ENCODE measurements around the gene KCNK17.
A peak's percentile ranks its signal among the peaks of the same experiment; 100 is the strongest.

Gene KCNK17

DNA sequence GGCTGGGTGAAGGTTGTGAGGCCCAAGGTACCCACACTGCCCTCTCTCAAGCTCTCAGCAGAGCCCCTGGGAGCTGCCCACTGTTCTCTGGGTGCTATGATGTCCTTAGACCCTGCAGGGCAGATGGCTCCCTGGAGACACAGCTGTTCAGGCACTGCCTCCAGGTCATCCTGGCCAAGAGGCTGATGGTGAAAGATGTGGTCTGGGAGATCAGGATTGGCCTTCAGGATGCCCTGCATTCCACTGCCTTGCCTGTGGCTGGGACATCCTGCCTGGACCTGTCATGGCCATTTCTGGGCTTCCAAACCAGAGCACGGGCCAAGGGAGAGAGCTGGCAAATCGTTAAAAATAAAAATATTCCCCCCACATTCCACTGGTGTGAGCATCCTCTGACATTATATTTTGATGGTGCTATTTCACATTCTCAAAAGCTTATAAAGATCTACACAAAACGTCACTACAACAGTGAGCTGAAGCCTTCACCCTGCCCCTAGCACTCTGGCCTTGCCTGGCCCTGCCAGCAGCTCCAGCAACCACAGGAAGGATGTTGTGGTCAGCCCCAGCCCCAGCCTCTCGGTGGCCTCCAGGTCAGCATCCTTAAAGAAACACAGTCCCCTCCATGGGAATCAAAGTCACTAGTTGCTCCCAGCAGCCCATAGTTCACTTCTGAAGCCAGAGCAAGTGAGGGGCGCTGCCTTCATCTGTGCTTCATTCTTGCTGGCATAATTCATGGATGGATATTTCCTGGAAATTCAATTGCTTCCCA, 21.7 kb upstream of the KCNK17 start:
- no peak for DNase-seq (ENCODE audit: low read depth in 2 of 2)

DNA sequence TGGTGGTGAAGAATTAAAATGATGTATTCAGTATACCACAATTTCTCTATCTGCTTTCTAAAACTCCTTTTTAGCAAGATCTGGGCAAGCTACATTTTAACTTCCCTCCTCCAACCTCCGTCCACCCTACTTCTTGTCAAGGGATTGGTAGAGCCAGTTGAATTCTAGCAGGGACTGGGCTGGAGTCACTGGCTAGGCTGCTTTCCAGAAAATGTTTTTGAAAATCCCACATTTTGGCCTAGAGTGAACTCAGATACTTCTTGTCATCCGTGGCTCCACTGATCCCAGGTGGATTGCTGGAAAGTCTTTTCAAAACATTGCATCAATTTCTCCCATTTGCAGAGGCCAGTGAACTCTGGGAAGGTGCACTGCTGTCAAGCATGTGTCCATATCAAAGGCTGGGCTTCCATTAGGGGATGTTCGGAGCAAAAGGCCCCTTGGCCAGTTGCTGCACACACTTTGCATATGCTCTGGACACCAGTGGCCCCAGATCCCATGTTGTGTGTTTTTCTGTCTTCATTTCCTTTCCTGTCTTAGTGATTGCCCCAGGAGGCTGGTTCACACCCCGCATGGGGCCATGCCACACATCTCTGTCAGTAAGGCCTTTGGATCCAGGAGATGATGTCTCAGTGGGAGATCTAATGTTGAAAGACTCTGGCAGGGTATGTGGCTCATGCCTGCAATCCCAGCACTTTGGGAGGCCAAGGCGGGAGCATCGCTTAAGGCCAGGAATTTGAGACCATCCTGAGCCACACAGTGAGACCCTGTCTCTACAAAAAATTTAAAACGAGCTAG, 19.6 kb upstream of the KCNK17 start:
- DNase-seq (ENCODE audit: low read depth in 2 of 2) = no peak

DNA sequence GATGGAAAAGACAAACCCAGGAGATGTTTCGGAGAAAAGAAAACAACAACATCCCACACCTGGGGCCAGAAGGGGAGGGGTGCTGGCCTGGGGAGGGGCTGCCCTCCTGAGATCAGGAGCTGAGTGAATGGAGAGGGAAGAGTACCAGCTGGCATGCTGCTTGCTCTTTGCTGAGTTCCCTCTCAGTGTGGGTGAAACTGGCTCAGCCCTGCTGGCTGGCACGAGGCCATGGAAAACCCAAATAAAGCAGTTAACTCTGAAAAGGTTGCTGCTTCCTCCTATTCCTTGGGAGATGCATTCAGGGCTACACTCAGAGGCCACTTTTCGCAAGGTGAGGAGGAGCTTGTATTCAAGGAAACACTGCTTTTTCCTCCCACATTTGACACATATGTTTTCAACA, 16.3 kb upstream of the KCNK17 start:
- no peak for DNase-seq (ENCODE audit: low read depth in 2 of 2)

DNA sequence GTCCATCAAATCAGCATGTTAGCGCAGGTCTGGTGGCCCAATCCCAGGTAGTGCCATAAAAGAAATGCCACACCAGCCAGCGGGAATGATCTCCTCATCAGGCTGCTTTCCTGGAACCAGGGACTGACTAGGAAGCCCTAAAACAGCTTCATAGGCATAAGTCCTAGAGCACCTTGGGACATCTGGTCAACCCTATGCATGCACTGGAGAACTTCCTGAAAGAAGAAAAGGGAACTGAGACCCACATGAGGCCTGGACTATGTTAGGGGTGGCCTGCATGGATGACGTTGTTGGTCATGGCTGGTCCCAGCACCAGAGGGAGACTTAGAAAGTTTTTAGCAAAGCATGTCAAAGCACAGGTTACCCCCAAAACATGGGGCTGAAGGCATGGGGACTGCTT, 15.8 kb upstream of the KCNK17 start:
- DNase-seq (ENCODE audit: low read depth in 2 of 2) = no peak

DNA sequence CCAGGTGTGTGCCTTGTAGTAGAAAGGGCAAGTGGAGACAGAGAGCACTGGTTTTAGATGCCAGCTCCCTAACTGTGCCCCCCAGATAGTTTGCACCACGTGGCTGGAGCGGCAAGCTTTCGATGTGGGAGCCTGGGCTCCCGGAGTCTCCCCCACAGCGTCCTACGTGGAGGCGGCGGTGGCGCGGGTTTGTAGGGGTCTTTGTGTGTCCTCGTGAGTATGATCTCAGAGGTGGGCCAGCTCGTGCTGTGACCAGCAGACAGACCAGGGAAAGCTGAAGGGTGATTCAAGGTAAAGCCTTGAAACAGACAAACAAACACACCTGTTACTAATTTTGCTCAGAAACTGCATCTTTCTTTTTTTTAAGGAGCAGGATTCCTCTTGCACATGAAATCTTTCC, 13.8 kb upstream of the KCNK17 start:
- no peak for DNase-seq (ENCODE audit: low read depth in 2 of 2)

DNA sequence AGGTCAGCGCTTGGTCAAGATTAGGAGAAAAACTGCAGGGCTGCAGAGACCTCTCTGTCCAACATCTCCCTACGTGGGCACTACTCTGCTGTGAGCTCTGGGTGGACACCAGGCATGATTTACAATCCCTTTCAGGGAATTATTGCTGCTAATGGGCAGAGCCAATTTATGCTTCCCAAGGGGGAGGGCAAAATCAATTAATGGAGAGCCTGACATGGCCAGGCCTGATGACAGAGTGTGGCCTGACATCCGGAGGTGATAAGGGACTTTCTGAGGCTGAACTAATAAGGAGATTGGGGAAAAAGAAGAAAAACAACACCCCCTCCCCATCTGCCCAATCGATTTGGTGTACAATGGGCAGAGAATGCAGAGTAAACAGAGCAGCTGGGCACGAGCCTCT, 13.3 kb upstream of the KCNK17 start:
- no peak for DNase-seq (ENCODE audit: low read depth in 2 of 2)

DNA sequence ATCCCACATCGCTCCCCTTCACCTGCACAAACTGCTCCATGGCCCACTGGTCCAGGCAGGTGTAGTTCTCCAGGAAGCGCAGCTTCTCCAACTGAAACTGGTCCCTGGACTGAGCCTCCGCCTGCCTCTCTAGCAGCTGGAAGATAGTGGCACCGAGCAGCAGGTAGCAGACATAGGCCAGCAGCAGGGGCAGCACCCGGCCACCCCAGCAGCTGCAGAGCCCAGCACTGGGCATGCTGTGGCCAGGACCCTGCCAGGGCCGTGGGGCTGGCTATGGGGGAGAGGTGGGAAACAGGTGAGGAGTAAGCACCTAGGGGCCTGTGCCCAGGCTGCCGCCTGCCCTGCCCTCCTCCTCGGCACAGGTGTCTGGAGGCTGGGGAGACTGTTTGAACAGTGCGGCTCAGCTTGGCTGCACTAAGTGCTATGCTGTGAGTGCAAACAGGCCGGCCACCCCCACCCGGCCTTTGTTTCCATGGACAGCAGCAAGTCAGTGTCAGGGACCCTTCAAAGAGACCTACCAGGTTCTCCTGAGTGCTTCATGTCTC, 8.2 kb upstream of the KCNK17 start, which contains the start of gene KCNK16:
Gene KCNK16, minus strand, starts transcription at position 397 of the 545 bp plus-strand sequence. Its CDS starts 162 bp downstream, at position 235.
- DNase-seq (ENCODE audit: low read depth in 2 of 2) = no peak

DNA sequence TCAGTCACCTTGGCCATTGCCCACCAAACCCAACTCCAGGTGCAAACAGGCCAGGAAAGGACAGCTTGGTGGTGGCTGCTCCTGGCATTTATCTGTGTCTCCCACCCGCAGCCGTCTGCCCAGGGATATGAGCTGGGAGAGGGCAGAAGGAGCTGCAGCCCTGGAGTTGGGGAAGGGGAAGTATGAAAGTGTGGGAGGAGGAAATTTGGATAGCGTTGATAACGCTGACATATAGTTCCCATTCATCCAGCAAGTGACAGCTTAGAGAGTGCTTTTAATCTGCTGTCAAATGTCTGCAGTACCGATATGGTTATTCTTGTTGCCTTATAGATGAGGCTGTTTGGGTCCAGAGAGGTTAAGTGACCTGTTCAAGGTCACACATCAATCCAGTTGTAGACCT, 7.5 kb upstream of the KCNK17 start:
- DNase-seq (ENCODE audit: low read depth in 2 of 2) = no peak

DNA sequence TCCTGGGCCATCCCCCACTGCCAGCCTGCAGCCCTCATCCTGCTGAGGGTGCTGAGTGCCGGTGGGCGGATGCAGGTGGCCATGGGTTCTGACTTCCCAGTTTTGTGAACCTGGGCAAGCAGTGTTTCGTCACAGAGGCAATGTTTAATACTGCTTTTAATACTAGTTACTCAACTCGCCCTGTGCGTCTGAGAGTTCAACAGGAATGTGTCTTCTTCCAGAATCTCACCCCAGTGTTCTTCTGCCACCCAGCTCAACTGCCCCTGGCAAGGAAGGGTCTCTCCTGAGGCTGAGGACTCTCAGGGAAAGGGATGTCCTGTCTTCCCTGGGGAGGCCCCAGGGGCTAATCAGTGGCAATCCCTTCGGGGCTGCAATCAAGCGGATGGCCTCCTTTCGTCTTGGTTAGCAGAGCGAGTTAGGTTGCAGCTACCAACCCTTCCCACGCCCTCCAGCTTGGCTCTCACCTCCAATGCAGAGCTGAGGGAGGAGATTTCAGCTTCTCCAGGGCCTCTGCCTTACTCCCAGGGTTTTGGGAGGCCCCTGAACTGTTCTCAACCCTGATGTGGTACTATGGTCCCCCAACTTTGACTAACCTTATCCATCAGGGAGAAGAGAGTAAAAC, 6.3 kb upstream of the KCNK17 start:
- DNase-seq (ENCODE audit: low read depth in 2 of 2) = no peak

DNA sequence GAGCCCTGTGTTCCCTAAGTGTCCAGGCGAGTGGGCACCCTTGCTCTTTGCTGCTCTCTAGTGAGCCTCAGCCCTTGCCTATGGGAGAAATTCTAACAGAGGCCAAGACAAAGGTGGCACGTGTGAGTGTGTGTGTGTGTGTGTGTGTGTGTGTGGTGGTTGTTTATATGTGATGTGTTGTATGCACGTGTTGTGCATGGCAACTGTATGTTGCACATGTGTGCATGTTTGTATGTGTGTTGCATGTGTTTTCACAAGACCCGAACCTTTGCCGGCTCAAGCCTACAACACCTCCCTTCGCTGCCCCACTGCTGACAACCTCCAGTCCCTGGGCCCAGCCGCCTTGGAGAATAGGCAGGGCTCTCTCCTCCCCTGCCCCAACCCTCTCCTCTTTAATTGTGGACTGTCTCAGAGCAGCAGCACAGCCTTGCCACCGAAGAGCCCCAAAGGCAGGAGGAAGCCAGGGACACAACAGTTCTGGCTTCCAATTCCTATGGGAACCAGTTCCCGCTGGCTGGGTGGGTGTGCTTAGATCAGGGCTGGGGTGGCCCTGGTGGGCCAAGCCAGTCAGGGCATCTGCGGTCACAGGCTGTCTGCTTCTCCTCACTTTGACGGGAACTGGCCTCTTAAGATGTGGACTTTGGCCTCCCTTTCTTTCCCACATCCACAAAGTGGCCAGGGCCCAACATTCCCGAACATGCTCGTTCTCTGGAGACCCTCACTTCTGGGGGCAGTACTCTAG, 5.6 kb upstream of the KCNK17 start:
- DNase-seq (ENCODE audit: low read depth in 2 of 2) = no peak

DNA sequence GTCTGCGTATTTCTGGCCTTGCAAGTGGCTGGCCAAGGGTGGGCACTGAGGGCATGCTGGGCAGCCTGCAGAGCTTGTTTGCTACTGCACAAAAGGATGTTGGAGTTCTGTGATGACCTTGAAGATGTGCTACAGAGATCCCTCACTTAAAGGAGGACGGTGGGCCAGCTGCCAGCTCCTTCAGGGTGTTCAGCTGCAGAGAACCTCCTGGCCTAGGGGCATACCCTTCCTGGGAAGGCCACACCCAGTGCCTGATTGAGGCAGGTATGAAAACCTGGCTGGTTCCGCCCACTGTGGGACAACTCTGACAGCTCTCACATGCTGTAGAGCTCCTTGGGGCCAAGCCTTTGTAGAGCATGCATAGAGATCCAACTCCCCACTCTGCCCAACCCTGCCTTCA, 3.0 kb upstream of the KCNK17 start:
- DNase-seq (ENCODE audit: low read depth in 2 of 2) = no peak

DNA sequence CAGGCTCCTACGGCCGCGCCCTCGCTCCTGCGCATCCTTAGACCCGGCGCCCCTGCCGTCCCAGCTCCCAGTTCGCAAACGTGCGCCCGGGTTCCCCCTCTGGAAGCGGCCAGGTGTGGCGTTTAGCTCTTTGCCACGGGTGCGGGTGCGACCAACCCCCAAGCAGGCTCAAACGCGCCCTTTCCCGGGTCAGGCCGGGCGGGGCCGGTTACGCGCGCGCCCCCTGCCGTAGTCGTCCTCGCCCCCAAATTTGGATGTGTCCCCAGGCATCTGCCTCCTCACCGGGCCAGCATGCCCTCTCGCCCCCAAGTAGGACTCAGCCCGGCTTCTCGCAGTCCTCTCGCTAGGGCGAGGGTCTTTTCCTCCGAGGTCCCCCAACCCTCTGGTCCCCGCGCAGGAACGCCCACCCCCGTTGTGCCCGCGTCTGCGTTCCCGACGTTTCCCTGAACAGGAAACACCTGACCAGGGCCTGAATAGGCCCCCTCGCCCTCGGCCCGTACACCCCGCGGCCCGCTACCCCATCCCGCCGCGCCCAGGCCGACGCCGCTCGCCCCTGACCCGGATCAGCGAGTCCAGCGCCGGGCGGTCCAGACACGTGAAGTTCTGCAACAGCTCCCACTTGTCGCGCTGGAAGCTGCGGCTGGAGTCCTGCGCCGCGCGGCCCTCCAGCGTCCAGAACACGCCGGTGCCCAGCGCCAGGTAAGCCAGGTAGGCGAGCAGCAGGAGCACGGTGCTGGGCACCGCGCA, 520 bp downstream of the KCNK17 start:
- no peak for DNase-seq (ENCODE audit: low read depth in 2 of 2)

DNA sequence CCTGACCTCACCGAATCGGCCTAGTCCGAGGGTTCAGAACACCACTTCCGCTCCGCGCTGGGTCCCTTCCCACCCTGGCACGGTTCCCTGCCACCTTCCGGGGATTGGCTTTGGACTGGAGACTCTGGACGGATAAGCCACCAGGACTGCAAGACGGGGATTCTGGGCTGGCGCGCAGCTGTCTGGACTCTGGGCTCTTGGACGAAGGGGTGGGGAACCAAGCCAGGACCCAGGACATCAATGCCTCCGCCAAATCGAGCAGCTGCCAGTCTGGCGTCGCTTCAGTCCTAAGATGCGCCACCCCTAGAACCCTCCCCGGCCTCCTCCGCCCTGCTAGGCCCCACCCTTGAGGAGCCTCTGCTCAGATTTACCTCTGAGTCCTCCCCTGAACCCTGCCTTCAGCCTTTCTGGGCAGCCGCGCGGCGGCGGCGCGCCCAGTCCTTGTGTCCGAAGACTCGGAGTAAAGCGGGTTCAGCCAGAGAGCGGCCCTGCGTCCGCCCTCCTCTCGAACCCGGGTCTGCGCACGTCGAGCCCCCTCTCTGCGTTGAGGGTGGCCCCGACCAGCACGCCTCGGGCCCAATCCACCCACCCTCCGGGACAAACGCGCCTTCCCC, 1.2 kb downstream of the KCNK17 start:
- DNase-seq (ENCODE audit: low read depth in 2 of 2) = no peak

DNA sequence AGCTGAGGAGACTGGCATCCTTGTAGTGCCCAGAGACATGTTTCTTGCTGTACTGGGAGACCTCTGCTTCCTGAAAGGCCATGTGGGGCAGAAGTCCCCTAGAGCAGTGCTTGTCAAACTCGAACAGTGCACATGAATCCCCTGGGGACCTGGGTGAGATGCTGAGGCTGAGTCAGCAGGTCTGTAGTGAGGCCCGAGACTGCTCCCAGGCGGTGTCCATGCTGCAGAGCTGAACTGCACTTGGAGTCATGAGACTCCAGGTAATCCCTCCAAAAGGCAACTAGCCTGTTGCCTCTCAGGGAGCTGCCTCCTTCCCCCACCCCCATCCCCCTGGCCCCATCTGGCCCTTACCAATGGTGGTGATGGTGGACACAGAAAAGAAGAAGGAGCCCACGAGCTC, 3.7 kb downstream of the KCNK17 start:
- DNase-seq (ENCODE audit: low read depth in 2 of 2) = no peak

DNA sequence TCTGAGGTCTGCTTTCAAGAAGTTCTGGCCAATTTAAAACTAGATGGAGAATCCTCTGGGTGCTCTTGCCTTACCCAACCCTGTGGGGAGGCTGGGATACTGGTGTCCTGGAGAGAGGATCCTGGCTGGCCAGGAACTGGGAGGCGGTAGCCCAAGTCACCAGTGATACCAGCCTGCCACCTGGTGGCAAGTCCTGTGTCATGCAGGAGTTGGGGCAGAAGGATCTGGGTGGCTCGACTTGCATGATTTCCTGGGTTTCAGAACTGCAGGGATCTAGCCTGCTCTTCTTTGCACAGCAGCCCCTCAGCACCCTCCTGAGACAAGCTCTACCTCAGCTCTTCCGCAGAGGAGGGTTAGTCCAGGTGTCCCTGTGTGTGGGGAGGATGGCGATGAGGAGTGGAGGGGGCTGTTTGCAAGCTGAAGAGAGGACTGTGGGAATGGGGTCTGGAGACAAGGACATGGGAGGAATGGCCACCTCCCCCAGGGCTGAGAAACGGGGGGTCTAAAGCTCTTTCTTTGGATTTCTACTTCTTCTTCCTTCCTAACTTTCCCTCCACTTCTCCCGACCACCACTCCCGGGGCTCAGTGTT, 4.2 kb downstream of the KCNK17 start:
- peak; percentile 14 to 27 for DNase-seq (ENCODE audit: low read depth in 2 of 2)

DNA sequence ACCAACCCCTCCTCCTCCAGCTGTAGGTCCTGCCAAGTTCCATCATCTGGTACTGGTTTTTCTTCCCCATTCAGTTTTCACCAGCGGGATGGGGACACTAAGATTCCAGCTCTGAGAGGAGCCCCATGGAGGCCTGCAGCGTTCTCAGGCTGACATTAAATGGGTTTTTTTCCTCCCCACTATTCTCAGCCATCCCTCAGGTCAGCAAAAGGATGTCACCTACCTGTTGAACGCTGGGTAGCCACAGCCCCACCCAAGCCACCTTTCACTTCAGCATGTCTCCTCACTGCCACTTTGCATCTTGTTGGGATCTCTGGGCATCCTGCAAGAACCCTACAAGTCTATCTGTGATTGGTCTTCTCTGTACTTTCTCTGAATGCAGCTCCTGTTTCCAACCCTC, 6.8 kb downstream of the KCNK17 start:
- DNase-seq (ENCODE audit: low read depth in 2 of 2) = no peak

DNA sequence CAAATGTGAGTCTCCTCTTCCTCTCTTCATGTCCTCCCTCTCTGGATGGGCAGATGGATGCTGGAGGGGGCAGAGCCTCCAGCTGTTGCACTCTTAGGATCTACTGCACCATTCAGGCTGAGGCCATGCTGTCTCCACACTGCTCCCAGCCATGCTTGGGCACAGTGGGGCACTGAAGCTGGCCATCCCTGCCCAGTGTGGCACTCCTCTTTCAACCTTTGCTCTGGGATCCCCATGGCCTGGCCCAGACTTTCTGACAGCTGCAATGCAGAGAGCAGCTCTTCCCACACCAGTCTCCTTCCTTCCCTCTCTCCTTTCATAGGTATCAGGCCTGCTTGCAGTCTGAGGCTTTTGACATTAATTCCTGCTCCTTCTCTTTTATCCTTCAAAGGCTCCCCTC, 9.3 kb downstream of the KCNK17 start:
- no peak for DNase-seq (ENCODE audit: low read depth in 2 of 2)

DNA sequence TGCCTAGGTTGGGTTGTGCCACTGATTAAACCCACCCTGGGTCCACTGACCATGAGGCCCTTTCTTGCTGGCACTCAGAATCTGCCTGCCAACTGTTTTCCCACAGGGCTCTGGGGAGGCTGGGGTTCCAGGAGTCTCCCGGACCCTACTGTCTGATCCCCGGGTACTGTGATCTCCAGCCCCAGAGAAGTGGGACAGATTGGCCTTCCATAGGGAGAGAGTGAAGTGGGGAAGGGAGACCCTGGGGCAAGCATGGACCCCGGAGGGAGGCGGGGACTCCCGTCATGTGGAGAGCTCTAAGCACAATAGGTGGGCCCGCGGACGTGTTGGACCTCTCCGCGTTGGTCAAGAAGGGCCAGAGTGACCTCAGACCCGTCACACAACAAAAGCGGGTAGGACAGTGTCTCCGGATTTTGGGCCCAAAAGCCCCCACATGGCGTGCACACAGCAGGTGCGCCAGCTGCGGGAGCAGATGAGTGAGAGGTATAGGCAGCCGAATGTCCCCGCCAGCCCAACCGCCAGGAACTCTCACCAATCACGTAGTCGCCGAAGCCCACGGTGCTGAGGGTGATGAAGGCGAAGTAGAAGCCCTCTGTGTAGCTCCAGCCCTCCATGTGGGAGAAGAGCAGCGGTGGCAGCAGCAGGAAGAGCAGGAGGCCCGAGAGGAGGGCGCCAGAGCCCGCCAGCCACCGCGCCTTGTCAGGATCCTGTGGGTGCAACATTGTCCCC, 10.6 kb downstream of the KCNK17 start:
- DNase-seq (ENCODE audit: low read depth in 2 of 2) = no peak

DNA sequence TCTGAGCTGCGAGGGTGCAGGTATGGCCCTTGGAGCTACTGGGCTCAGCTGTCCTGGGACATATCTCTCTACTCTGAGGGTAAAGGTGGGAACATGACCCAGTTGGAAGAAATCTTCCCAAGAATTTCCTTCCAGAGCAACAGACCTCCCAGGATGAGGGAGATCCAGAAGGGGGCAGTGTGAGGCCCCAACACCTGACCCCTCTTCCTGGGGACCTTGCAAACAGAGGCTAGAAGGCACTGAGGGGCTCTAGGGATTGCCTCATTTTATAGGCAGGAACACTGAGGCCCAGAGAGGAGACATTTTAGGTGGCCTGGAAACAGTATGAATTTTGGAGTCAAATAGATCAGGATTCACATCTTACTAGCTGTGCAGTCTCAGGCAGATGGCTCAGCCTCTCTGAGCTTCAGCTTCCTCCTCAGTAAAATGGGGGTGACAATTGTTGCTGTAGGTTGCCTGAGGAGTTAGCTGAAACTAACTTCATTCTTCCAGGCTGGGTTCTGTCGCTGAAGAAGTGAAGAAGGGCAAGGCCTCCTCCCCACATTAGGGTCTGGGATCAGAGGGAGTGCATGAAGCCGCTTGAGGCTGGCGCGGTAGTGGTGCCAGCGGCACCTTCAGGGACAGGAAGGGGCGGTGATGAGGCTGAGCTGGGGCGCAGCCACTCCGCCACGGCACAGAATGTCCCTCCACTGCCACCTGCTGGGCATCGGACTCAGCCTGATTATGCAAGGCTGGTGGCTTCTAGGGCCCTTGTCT, 11.4 kb downstream of the KCNK17 start:
- peak; percentile 69 to 71 for DNase-seq (ENCODE audit: low read depth in 2 of 2)
